Endometrial microvascular endothelial cells (primary cell): Measurements from ENCODE around the gene MYBBP1A. TPM values are rescaled to one million over a fixed set of nuclear protein-coding genes. Genes with fewer than 3 reads are reported as not detected.
"Not testable (repeated sequence)": the region's sequence is repeated elsewhere in the genome, so short reads cannot be mapped to it uniquely, and the experiment has no call there.

ENCODE experiments used
- in situ Hi-C: cut with HindIII; loops from 2 replicates; pipeline ENCODE4 v1.10.0; 2017; ENCODE audit warnings: low sequenced_read_pairs, low pct_unique_long_range_greater_than_20kb; ENCODE audit errors: inconsistent ontology term
- total RNA-seq: library from RNA; depleted of rRNA; stranded (reverse); fragments of >200 nt; gene quantifications from one replicate; pipeline ENCODE4 v1.2.3, GENCODE V29; 2015; ENCODE audit errors: inconsistent ontology term

The MYBBP1A gene
- 111 TPM for total RNA-seq

- in situ Hi-C loops = no loop called here
Measured at GRCh38 chr17:4554997-4555799, at the start of gene MYBBP1A. TSS of gene MYBBP1A (minus strand) at chr17:4555384. CDS start at chr17:4555324, 60 bp downstream.

GRCh38 chr17:4604736-4605135 is 49.6 kb upstream of the MYBBP1A start:
- in situ Hi-C loops = not testable (repeated sequence)

- in situ Hi-C loops = no loop called here
Measured at GRCh38 chr17:4604111-4604644, 49.0 kb upstream of the MYBBP1A start.

- in situ Hi-C loops = no loop called here
Measured at GRCh38 chr17:4602041-4602440, 46.9 kb upstream of the MYBBP1A start.

GRCh38 chr17:4601326-4601725 is 46.1 kb upstream of the MYBBP1A start:
- in situ Hi-C loops = no loop called here

- in situ Hi-C loops = no loop called here
Measured at GRCh38 chr17:4600563-4600962, 45.4 kb upstream of the MYBBP1A start.

- in situ Hi-C loops = no loop called here
Measured at GRCh38 chr17:4599505-4600281, 44.5 kb upstream of the MYBBP1A start.

GRCh38 chr17:4598776-4599504 is 43.8 kb upstream of the MYBBP1A start:
- in situ Hi-C loops = no loop called here

- in situ Hi-C loops = no loop called here
Measured at GRCh38 chr17:4597975-4598374, 42.8 kb upstream of the MYBBP1A start.

- in situ Hi-C loops = no loop called here
Measured at GRCh38 chr17:4596636-4597380, 41.6 kb upstream of the MYBBP1A start.

GRCh38 chr17:4595685-4596342 is 40.6 kb upstream of the MYBBP1A start:
- in situ Hi-C loops = not testable (repeated sequence)

GRCh38 chr17:4594931-4595684 is 39.9 kb upstream of the MYBBP1A start:
- in situ Hi-C loops = no loop called here

- in situ Hi-C loops = no loop called here
Measured at GRCh38 chr17:4594406-4594805, 39.2 kb upstream of the MYBBP1A start.

- in situ Hi-C loops = no loop called here
Measured at GRCh38 chr17:4593021-4593421, 37.8 kb upstream of the MYBBP1A start.

GRCh38 chr17:4592240-4593005 is 37.2 kb upstream of the MYBBP1A start:
- in situ Hi-C loops = no loop called here

GRCh38 chr17:4591529-4591928 is 36.3 kb upstream of the MYBBP1A start:
- in situ Hi-C loops = no loop called here

- in situ Hi-C loops = no loop called here
Measured at GRCh38 chr17:4590981-4591453, 35.8 kb upstream of the MYBBP1A start.
